ENCODE data around the gene SP2. TPM values are rescaled to one million over a fixed set of nuclear protein-coding genes. Genes with fewer than 3 reads are reported as not detected.

SP2 gene
- total RNA-seq, 6 experiments from 2014 or later = 3.1 to 7.9 (median 5.5) TPM

DNA sequence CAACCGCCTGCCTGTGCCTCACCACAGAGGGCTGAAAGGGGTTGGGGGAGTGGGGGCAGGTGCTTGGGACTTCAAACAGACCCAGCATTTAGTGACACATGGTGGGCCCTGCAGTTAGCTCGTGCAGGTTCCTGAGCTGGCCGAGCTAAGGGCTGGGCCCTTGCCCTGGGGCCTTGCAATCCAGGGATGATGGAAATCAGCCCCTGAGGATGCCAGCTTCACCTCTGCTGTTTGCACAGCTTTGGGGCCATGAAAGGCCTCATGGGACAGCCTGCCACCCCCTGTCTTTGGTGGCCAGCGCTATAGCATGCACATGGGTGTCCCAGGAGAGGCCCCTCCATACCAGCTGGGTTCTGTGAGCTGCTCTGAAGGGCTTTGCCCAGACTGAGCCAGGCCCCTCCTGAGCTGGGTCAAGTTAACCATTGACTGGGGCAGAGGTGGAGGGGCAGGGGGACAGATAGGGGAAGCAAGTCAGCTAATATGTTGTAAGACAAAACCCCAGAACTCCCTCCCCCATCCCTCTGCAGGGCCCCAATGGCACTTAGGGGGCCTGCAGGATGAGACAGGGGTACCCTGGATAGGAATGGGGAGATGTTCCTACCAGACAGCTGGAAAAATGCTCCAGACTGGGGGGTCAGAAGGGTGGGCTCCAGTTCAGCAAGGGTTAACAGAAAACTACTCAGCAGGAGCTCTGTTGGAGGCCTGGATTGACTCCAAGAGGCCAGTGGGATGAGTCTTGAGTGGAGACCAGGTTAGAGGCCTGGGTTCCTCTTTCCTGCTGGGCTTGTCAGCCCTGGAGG, 61.0 kb downstream of the SP2 start:
- WGBS (ENCODE audit: insufficient coverage, low coverage, low lambda C conversion rate, missing lambda C conversion rate) = 27% methylated on average over 2 of the region's 4 CpGs
- peak overlapping the region in 1 of 3 donors; percentile 11 for H3K27ac ChIP-seq
- no peaks in the 10 kb centered on the region for H3K27me3 ChIP-seq
- no peaks in the 10 kb centered on the region for H3K9me3 ChIP-seq
- no peaks in the 10 kb centered on the region for H3K36me3 ChIP-seq
- H3K4me1 ChIP-seq = peaks cover 0 to 39% (median 13%) of the 10 kb centered on the region in 4 donors
- DNase-seq = no peak
- TF ChIP-seq, protein P1, sequence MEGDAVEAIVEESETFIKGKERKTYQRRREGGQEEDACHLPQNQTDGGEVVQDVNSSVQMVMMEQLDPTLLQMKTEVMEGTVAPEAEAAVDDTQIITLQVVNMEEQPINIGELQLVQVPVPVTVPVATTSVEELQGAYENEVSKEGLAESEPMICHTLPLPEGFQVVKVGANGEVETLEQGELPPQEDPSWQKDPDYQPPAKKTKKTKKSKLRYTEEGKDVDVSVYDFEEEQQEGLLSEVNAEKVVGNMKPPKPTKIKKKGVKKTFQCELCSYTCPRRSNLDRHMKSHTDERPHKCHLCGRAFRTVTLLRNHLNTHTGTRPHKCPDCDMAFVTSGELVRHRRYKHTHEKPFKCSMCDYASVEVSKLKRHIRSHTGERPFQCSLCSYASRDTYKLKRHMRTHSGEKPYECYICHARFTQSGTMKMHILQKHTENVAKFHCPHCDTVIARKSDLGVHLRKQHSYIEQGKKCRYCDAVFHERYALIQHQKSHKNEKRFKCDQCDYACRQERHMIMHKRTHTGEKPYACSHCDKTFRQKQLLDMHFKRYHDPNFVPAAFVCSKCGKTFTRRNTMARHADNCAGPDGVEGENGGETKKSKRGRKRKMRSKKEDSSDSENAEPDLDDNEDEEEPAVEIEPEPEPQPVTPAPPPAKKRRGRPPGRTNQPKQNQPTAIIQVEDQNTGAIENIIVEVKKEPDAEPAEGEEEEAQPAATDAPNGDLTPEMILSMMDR (IDR thresholded peaks at IDR 0.05) = no peak
- TF ChIP-seq POLR2A (IDR thresholded peaks at IDR 0.05) = no peak
- H3K4me3 ChIP-seq = peak overlapping the region in 1 of 3 donors; percentile 5
- intact Hi-C loops (cut with DNase I) = no loop called here
- ATAC-seq = peak in 3 of 4 donors; percentile 6 to 22 (median 19)

DNA sequence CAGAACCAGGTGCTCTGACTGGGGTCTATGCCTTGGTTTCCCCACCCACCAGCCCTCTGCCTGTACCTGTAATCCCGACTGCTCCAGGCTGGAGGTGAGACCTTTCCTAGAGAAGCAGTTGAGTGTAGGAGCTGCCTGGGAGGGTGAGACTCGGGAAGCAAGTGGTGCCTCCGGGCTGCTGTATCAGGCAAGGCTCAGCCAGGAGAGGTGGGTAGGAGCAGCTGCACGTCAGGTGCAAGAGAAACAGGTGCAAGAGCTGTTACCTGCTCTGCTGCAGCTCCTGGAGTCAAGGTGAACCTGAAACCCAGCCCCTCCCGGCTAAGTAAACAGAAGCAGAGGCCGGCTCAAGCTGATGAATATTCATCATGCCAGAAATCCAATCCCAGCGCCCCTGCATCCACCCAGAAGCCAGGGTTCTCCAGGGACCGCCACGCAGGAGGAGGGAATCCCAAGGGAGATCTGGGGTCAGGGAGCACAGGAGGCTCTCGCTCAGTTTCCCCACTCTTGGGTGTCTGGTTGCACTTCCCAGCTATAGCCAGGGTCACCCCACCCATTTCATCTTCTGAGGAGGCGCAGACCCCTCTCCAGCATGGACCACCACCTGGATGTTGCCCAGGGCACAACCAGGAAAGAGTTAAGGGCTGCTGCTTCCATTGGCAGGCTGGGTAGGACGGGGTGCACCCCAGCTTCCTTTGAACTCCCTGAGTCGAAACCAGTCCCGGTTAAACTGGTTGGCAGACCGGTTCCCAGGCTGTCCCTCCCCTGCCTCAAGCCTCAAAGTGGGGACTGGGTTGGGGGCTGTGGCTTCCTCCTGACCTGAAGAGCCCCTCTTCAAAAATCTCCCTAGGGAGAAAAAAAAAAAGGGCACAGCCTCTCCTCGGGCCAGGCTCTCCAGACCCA, 61.8 kb downstream of the SP2 start, which contains the start of gene PRR15L:
Gene PRR15L, minus strand, starts transcription at position 293 of the 900 bp plus-strand sequence. CDS start 4,649 bp downstream, outside the sequence.
- ATAC-seq (peak in 3 of 4 donors; percentile 13 to 36 (median 24)), DNase-seq (no peak)
- intact Hi-C loops (cut with DNase I) = no loop called here
- Histone ChIP-seq H3K27me3 (no peaks in the 10 kb centered on the region), H3K9me3 (no peaks in the 10 kb centered on the region), H3K27ac (peak within 1 kb of the TSS in 1 of 3 donors; percentile 11), H3K4me1 (peaks cover 0 to 31% (median 13%) of the 10 kb centered on the region in 4 donors), H3K4me3 (peak within 1 kb of the TSS in 1 of 3 donors; percentile 5), H3K36me3 (no peaks in the 10 kb centered on the region)
- whole genome bisulfite sequencing (ENCODE audit: insufficient coverage, low coverage, low lambda C conversion rate, missing lambda C conversion rate) = 33% methylated on average over 2 of the region's 16 CpGs
- no peak for TF ChIP-seq POLR2A (IDR thresholded peaks at IDR 0.05)
- TF ChIP-seq, protein P1 (IDR thresholded peaks at IDR 0.05) = no peak

DNA sequence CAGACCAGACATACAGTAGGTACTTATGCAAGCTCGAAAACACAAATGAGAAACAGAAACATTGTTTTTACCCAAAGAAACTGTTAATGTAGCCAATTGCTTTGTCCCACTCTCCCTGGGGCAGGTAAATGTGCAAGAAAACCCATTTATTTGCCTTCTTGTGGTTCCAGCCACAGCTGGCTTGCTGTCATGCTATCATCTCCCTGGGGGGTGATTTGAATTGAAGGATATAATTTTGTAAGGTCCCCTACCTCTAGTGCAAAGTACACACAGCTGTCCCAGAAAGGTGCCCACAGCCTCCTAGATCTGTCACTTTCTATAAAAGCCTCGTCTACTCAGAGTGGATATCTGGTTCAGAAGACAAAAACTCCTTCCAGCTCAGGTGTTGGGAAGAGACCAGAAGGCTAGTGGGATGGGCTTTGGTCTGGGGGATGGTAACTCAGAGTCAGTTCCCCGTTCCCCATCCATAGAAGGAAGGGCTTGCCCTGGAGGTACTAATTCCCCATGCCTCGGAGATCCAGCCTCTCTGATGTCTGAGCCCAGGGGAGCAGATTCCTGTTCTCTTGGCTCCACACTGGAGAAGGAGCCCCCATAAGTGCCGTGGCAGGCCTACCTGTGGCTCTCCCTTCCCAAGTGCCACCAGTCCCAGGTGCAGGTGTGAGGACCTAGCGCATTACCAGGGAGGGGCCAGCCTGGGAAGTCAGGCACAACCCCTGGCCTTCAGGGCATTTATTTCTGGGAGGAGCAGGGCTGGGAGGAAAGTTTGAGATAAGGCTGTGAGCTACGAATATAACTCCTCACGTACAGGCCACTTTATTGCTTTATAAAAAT, 64.0 kb downstream of the SP2 start:
- Histone ChIP-seq H3K27ac (no peak overlapping the region), H3K4me1 (peaks cover 0 to 27% (median 12%) of the 10 kb centered on the region in 4 donors), H3K9me3 (no peaks in the 10 kb centered on the region), H3K36me3 (no peaks in the 10 kb centered on the region), H3K4me3 (no peak overlapping the region), H3K27me3 (no peaks in the 10 kb centered on the region)
- no peak for ATAC-seq
- DNase-seq = no peak
- 46% methylated on average over 4 of the region's 8 CpGs for WGBS (ENCODE audit: insufficient coverage, low coverage, low lambda C conversion rate, missing lambda C conversion rate)
- intact Hi-C loops (cut with DNase I) = no loop called here
- TF ChIP-seq POLR2A (IDR thresholded peaks at IDR 0.05) = no peak
- TF ChIP-seq, protein P1 (IDR thresholded peaks at IDR 0.05) = no peak

DNA sequence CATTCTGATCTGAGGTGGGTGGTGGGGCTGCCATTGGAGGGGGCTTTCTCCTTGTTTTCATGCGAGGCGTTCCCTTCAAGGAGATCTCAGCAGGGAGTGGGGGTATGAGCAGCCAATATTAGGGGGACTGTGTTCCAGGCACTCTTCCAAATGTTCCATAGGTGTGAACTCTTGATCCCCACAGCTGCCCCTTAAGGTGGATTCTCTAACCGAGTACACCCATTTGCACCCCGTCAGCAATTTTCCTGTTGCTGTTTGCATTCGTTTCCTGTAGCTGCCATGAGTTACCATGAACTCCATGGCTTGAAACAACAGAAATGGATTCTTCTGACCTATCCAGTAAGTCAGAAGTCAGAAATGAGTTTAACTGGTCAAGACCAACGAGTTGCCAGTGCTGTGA, 65.4 kb downstream of the SP2 start:
- no peak overlapping the region for H3K4me3 ChIP-seq
- peaks cover 0 to 24% (median 6%) of the 10 kb centered on the region in 4 donors for H3K4me1 ChIP-seq
- H3K9me3 ChIP-seq = no peaks in the 10 kb centered on the region
- intact Hi-C loops (cut with DNase I) = no loop called here
- H3K27ac ChIP-seq = no peak overlapping the region
- ATAC-seq (no peak), DNase-seq (no peak)
- H3K27me3 ChIP-seq = no peaks in the 10 kb centered on the region
- 53% methylated on average over 2 of the region's 6 CpGs for WGBS (ENCODE audit: insufficient coverage, low coverage, low lambda C conversion rate, missing lambda C conversion rate)
- no peaks in the 10 kb centered on the region for H3K36me3 ChIP-seq
- TF ChIP-seq, protein P1 (IDR thresholded peaks at IDR 0.05) = no peak
- no peak for TF ChIP-seq POLR2A (IDR thresholded peaks at IDR 0.05)
